Adipose tissue (tissue), 3 donors: ENCODE data around the gene PRDX4. TPM values are rescaled to one million over a fixed set of nuclear protein-coding genes. Genes with fewer than 3 reads are reported as not detected.
"Not testable (repeated sequence)": the region's sequence is repeated elsewhere in the genome, so short reads cannot be mapped to it uniquely, and the experiment has no call there.

Experiments used
- H3K27ac ChIP-seq: one replicate; pipeline ENCODE4 v1.5.1; 2013; ENCODE audit warnings: low read depth, low read length
- WGBS, 3 donors: extraction: QIAGEN DNeasy Blood & Tissue Kit; methylation state at CpG; one replicate each; pipeline ENCODE4 v1.1.7; 2013; 5-methylcytosine and 5-hydroxymethylcytosine counted together
- polyA plus RNA-seq, 3 donors: library from polyadenylated mRNA; stranded (reverse); fragments of 200-250 nt; gene quantifications; one replicate each; pipeline ENCODE4 v1.2.3, GENCODE V29; 2013
- donor health status: healthy with polysubstance abuse.
- donor health status: Bipolar disorder and iron deficiency.
- donor health status: healthy.

PRDX4 gene
- polyA plus RNA-seq, 3 donors = 72.1 to 324 (median 120) TPM

DNA sequence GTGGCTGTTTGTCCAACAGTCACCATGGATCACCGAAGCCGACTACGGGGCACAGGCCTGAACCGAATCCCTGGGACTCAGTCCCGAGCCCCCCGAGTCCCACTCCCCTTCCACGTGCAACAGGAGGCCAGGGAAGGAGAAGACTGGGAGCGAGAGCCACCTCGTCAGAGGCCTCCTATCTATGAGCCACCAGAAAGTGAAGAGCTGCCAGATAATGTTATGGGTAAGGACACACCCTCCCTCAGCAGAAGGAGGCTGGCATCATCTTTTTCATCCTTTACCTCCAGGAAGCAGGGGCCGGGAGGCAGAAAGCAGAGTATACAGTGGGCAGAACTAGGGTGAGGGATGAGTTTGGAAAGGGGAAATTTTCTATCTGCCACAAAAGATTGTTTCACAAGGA, 2.8 kb upstream of the PRDX4 start:
- no peak overlapping the region for H3K27ac ChIP-seq
- WGBS, 3 donors = 86 to 94% (median 92%) methylated on average over 10 of the region's 10 CpGs

DNA sequence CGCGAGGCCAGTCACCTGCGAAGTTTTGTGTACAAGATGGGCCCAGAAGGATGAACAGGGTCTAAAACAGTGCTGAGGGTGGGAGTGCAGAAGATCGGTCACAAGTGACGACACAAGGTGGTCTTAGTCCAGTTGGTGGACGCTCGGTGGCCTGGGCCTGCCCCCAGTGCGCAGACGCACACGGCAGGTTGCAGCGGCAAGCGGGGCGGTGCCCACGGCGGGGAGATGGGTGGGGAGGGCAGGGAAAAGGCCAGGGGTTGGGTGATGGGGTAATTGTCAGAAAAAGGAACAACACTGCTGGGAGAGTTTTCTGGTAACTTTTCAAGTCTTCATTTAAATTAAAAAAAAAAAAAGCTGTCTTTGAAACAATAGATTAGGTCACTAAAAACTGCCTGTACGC, 1.0 kb upstream of the PRDX4 start:
- WGBS, 3 donors = 68 to 95% (median 72%) methylated on average over 7 to 16 of the region's 16 CpGs
- H3K27ac ChIP-seq = no peak overlapping the region

DNA sequence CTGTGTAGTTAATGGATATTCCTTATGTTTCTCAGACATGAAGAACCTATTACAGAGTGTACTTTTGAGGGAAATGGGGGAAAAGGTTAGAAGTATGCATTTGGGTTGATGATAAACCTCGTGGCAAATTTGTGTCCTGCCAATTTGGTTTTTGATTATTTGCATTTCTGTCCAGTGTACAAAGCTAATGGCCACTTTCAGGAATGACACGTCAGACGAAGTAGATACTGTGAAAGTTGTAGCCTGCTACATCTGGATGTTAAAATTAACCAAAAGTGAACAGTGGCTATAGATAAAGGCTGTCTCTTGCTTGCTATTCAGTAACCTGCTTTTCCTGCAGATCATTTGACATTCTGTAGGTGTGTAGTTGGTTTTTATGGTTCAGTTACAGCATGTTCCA, 1.0 kb downstream of the PRDX4 start:
- WGBS, 3 donors = 3 to 33% (median 14%) methylated on average over 3 of the region's 3 CpGs
- no peak overlapping the region for H3K27ac ChIP-seq

DNA sequence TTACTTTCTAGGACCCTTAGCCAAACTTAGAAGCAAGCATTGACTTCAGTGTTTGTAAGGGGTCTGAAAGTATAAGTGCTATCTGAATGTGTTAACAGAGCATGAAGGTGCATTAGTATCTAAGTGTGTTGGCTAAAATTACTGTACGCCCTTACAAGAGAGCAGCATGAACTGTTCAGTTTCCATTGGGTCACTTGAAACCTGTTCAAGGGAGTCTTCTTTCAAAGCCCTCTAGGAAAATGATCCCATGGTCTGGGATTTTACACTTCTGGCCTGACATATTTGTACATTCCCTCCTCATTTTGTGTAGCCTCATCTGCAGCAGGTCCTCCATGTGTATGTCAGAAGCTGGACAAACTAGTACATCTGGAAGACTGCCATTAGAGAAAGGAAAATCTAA, 3.2 kb downstream of the PRDX4 start:
- no peak overlapping the region for H3K27ac ChIP-seq
- WGBS, 3 donors = 43 to 87% (median 80%) methylated on average over 1 of the region's 1 CpG

DNA sequence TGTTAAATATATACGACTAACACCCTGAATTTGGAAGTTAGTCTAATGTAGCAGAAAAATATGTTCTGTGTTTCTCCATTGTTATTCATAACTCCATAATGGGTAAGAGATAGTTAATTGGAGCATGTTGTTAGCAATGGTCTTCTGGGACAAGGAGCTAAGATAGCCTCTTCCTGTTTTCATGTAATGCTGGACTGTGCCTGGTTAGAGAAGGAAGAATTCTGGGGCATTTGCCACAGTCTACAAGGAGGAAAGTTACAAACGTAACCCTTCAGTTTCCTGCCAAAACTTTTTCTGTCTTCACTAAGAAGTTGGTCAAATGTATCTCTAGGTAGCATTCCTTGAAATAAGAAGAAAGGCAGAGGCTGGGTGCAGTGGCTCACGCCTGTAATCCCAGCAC, 5.8 kb downstream of the PRDX4 start:
- WGBS, 3 donors = 56 to 68% (median 56%) methylated on average over 3 of the region's 3 CpGs
- H3K27ac ChIP-seq = no peak overlapping the region

DNA sequence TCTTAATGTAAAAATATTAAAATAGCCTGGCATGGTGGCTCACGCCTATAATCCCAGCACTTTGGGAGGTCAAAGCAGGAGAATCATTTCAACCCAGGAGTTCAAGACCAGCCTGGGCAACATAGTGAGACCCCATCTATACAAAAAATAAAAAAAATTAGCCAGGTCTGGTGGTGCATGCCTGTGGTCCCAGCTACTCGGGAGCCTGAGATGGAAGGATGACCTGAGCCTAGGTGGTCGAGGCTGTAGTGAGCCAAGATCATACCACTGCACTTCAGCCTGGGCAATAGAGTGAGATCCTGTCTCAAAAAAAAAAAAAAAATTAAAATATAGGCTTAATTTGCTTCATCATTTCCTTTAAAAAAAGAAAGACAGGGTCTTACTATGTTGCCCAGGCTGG, 9.2 kb downstream of the PRDX4 start:
- 83 to 98% (median 97%) methylated on average over 3 of the region's 3 CpGs for WGBS, 3 donors
- not testable (repeated sequence) for H3K27ac ChIP-seq

DNA sequence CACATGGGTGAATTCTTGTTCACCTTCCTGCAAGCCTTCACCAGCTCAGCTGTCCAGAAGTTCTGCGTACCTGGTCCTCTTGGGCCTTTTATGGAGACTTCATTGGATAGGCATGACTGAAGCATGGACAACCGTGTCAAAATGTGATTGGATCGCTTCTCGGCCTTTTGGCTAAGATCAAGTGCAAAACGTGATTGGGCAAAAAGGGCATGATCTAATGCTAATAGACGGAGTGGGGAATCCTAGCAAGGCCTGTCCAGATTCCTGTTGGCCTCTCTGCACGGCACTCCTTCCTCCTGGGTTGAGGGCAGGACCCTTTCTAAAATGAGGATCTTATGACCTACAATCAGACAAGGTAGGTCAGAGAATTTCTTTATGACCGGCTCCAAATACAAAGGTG, 24.9 kb downstream of the PRDX4 start:
- WGBS, 3 donors = 82 to 86% (median 83%) methylated on average over 8 of the region's 8 CpGs
- no peak overlapping the region for H3K27ac ChIP-seq

DNA sequence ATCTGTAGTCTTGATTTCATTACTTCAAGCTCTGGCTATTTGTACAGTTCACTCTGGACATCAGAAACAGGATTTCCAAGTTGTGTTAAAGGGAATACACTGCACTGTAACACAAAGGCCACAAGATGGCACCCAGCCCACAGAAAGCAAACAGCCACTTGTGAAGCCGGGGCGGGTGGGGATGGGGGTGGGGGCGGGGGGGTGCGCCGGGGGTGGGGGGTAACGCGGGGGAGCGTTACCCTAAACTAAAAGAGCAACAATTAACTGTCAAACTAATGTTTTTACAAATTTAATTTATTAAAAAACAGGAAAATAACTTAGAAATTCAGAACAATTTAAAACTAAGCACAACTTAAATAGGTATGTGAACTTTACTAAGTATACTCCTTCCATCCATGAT, 27.3 kb downstream of the PRDX4 start:
- WGBS, 3 donors = 0 to 6% methylated on average over 8 of the region's 8 CpGs; no CpG with 5 or more reads in 1 of the 3 donors
- H3K27ac ChIP-seq = no peak overlapping the region

DNA sequence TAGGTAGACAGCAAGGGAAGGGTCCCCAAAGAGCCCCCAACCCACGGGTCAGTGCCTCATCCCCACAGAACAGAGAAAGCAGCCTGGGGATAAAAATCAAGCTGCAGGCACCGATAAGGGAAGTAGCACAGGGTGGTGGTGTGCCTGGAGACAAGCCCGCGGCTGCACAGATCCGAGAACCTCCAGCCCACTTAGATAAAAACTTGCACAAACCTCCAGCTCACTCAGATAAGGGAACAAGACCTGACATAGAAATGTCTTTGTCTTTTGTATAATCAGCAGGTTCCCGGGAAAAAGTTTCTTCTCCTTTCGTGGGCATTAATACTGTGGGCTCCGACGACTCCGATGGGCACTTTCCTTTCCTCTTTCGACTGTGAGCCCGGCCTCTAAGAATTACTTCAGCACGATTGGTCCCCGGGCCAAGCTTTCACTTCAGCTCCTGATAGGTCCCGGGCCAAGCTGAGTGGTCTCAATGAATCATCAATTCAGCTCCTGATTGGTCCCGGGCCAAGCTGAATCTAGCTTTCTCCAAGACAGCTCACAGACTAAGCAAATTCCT, 32.4 kb downstream of the PRDX4 start:
- no peak overlapping the region for H3K27ac ChIP-seq
- 20 to 51% (median 42%) methylated on average over 16 of the region's 16 CpGs for WGBS, 3 donors

DNA sequence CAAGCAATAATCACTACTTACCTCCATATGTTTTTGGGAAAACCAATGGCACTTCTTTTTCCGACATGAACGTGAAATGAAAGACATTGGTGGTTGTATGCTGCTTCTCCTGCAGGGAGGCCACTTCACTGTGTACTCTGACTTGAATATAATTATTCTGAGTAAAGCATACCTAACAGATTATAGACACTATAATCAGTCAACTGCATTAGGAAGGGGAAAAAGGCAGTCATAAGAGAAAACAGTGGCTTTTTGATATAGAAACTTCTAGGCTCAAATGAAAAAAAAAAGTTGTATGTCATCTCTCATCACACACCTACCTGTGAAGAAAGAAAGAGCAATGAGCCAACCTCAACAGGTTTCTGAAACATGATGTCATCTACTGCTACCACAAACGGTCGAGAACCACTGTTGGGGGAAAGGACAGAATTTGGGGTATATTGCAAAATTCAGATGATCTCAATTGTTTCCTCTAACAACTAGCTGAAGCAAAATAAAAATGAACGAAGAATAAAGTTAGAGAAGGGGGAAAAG, 37.4 kb downstream of the PRDX4 start:
- H3K27ac ChIP-seq = no peak overlapping the region
- 76 to 95% (median 86%) methylated on average over 5 of the region's 5 CpGs for WGBS, 3 donors

DNA sequence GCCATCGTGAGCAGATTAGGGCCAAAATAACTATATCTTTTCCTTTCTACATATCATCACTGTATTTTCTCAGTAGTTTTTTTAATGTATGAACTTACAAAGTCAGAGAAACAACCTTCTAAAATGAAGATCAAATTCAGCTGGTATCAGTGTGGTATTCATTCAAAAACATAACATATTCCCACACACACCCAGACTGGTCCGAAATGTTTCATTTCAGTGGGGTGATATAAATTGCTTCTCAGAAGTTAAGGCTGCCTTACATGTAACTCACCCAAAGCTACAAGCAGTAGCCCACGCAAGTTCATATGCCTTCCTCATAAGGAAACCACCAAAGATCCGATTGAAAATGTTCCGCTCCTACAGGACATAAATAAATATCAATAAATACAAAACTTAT, 37.9 kb downstream of the PRDX4 start:
- no peak overlapping the region for H3K27ac ChIP-seq
- WGBS, 3 donors = 77 to 94% (median 84%) methylated on average over 5 of the region's 5 CpGs

DNA sequence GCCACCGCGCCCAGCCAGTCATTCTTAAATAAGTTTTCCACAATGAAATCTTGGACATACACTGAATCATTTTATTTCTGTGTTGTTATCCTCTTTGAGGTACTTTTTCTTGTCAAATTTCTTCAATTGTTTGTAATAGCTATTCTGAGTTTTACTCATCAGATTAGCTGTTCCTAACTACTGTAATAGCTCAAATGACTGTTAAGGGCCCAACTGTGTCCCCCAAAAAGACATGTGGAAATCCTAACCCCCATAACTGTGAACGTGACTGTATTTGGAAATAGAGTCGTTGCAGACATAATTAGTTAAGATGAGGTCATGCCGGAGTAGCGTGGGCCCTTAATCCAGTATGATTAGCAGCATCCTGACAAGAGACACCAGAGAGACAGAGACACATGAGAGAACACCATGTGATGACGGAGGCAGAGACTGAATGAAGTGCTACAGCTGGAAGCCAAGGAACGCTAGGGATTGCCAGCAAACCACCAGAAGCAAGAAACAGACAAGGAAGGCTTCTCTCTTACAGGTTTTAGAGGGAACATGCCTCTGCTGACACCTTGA, 52.9 kb downstream of the PRDX4 start:
- H3K27ac ChIP-seq = no peak overlapping the region

DNA sequence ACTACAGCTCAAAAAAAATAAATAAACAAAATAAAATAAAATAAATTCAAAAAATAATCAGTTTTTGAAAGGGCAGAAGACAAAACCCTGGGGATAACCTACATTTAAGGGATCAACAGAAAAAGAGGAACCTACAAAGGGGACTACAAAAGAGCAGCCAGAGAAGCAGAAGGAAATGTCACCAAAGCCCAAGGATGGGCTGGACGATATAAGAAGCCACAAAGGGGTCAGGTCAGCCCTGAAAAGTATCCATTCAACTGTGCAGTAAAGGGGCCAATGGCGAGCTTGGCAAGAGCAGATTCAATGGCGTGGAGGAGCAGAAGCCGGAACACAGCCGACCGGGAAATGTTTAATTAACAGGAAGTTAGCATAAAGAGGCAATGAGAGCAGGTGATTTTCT, 58.9 kb downstream of the PRDX4 start:
- 39 to 77% (median 64%) methylated on average over 6 of the region's 6 CpGs for WGBS, 3 donors

More for the DNA sequence above, 52.9 kb downstream of the PRDX4 start:
- WGBS, 3 donors = 77 to 94% (median 84%) methylated on average over 8 of the region's 8 CpGs

DNA sequence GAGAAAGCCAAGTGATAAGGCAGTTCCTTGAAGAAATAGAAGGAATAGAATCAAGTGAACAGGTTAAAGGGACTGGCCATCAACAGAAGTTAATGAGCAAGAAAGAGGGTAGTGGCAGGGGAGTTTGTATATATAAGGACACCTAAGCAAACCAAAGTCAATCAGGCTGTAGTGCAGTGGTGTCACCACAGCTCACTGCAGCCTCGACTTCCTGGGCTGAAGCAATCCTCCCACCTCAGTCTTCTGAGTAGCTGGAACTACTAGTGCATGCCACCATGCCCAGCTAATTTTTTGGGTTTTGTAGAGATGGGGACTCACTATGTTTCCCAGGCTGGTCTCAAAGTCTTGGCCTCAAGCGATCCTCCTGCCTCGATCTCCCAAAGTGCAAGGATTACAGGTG, 59.9 kb downstream of the PRDX4 start:
- WGBS, 3 donors = 78 to 92% (median 85%) methylated on average over 3 of the region's 3 CpGs
- no peak overlapping the region for H3K27ac ChIP-seq

More for the DNA sequence above, 58.9 kb downstream of the PRDX4 start:
- H3K27ac ChIP-seq = no peak overlapping the region

DNA sequence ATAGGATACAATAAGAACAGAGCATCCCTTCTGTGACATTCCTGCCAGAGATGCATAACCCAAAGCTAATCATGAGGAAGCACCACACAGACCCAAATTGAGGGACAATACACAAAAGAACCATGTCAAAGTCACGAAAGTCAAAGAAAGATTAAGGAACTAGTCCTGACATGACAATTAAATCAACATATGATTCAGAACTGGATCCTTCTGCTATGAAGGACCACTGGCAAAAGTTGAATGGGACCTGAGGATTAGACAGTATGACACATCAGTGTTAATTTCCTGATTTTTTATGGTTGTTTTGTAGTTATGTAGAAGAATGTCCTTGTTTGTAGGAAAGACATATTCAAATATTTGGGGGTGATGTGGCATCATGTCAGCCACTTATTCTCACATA, 61.9 kb downstream of the PRDX4 start:
- H3K27ac ChIP-seq = no peak overlapping the region
- WGBS, 3 donors = 73 to 100% (median 83%) methylated on average over 1 of the region's 1 CpG

DNA sequence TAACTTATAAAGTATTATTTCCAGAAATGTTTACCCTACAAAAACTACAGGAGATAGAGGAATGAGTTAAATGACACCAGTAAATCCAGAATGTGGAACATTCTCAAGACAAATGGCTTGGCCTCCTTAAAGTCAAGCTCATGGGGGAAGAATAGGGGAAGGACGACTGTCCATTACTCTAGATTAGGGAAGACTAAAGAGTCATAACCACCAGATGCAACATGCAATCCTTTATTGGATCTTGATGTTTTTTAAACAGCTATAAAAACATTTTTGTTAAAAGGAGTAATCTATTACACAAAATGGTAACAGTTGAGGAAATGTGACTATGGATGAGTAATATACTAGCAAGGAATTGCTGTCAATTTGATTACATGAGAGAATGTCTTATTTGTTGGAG, 64.7 kb downstream of the PRDX4 start:
- 67 to 92% (median 82%) methylated on average over 1 of the region's 1 CpG for WGBS, 3 donors
- no peak overlapping the region for H3K27ac ChIP-seq

DNA sequence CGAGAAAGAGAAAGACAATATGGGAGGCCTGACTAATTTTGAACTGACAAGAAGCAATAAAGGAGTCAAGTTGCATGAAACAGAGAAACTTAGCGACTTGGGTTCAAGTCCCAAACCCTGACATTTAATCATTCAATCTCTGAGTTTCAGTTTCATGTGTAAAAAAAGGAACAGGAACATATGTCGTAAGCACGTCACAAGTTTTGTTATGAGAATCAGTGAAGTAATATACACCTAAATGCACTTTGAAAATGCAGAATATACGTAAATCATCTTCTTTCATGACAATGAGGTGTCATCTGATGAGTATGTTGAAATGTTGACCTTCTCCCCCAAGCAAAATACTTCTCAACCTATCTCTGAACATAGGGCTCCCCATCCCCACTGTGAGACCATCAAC, 65.4 kb downstream of the PRDX4 start:
- WGBS, 3 donors = 61 to 91% (median 72%) methylated on average over 5 of the region's 5 CpGs

More for the DNA sequence above, 65.4 kb downstream of the PRDX4 start:
- no peak overlapping the region for H3K27ac ChIP-seq
